Left cardiac atrium (tissue), 4 donors: Measurements from ENCODE around the gene STRAP. TPM values are rescaled to one million over a fixed set of nuclear protein-coding genes. Genes with fewer than 3 reads are reported as not detected.

Source experiments
- ATAC-seq, 2 donors: fragments of 200-7000 bp; cut with Tn5 transposase; one replicate each; pipeline ENCODE4 v1.9.1; 2020; ENCODE audit warnings: mild to moderate bottlenecking in 2 of 2, moderate library complexity in 2 of 2
- DNase-seq: peaks from one replicate; pipeline ENCODE4 v3.0.0-alpha.2; 2020
- intact Hi-C, 2 donors: fragments of 100-400 bp; cut with DNase I; formaldehyde crosslinking; loops; one replicate each; pipeline versions ENCODE4 v1.14.1 to v1.15.1; 2022 to 2023
- long read RNA-seq: library from polyadenylated mRNA; unstranded; transcript quantifications from one replicate; pipeline ENCODE4 v2.0.0, GENCODE V29; 2021
- total RNA-seq, 2 donors: library from RNA; stranded (reverse); fragmentation: NEBNext Ultra II Directional; extraction: Animal tissue kit (Norgen Biotek cat#: 25700); gene quantifications; one replicate each; pipeline ENCODE4 v1.2.1, GENCODE V29; 2021
- donor health status: DM: no; HTN: yes; CAD: no.
- donor health status: DM: no; HTN: yes; CAD: no; lungs with severe emphysema.
- donor health status: DM: yes; HTN: yes; CAD: no.
- donor health status: Dilated cardiomyopathy.

The STRAP gene, protein sequence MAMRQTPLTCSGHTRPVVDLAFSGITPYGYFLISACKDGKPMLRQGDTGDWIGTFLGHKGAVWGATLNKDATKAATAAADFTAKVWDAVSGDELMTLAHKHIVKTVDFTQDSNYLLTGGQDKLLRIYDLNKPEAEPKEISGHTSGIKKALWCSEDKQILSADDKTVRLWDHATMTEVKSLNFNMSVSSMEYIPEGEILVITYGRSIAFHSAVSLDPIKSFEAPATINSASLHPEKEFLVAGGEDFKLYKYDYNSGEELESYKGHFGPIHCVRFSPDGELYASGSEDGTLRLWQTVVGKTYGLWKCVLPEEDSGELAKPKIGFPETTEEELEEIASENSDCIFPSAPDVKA
- total RNA-seq, result 100 to 1,000 TPM in 1 of 2 donors, 10 to 100 TPM in 1; 96.4 to 128 TPM
- long read RNA-seq, transcript STRAP-206 (9 exons, 1,698 nt), result minor isoform, 56 of 468 reads
- long read RNA-seq, transcript STRAP-202 (10 exons, 1,866 nt), result major isoform, 399 of 468 reads
- long read RNA-seq, partial matches to known transcripts, result 2 of 468 reads
- long read RNA-seq, other reads (novel, unspliced or antisense), result 11 of 468 reads

DNA sequence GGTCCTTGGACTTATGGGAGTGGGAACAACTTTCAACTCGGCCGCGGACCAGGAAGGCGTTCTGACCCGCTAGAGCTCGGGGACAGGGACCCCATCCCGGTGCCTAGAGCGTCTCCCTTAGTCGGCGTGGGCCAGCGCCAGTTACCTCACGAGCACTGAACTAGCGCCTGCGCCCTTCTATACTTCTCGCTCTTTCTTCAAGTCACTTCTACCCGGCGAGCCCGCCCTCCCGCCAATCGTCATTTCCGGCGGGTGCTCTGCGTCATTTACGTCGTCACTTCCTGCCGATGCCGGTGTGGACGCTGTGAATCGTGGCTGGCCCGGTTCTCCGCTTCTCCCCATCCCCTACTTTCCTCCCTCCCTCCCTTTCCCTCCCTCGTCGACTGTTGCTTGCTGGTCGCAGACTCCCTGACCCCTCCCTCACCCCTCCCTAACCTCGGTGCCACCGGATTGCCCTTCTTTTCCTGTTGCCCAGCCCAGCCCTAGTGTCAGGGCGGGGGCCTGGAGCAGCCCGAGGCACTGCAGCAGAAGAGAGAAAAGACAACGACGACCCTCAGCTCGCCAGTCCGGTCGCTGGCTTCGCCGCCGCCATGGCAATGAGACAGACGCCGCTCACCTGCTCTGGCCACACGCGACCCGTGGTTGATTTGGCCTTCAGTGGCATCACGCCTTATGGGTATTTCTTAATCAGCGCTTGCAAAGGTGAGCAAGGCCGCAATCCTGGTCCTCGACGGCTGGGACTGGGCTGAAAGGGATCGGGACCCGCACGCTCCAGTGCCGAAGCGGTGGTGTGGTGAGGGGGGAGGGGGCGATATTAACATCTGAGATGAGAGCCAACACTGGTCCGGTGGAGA, at the start of gene STRAP:
Gene STRAP (plus strand): TSS at position 270 of the 854 bp plus-strand sequence. CDS start 321 bp downstream, at position 591.
- intact Hi-C loops, result no loop called here
- ATAC-seq (peak; percentile 97 to 98), DNase-seq (peak; percentile 96)

DNA sequence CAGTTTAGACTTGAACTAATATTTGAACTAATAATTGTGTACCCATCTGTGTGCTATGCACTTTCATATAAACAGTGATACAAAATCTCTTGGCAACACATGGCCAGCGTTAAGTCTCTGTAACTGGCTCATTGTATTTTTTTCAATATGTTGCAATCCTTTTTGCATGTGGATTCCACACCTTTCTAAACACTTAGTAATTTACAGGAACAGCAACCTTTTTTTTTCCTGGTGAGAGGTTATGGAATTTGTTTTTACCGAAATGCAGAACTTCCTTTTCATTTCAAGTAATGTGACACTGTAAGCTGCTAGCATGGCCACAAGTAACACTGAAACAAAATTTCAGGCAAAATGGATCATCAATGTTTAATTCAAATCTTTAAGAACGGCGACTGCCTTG, 47.6 kb upstream of the STRAP start:
- ATAC-seq (no peak), DNase-seq (no peak)
- intact Hi-C loops, result no loop called here

DNA sequence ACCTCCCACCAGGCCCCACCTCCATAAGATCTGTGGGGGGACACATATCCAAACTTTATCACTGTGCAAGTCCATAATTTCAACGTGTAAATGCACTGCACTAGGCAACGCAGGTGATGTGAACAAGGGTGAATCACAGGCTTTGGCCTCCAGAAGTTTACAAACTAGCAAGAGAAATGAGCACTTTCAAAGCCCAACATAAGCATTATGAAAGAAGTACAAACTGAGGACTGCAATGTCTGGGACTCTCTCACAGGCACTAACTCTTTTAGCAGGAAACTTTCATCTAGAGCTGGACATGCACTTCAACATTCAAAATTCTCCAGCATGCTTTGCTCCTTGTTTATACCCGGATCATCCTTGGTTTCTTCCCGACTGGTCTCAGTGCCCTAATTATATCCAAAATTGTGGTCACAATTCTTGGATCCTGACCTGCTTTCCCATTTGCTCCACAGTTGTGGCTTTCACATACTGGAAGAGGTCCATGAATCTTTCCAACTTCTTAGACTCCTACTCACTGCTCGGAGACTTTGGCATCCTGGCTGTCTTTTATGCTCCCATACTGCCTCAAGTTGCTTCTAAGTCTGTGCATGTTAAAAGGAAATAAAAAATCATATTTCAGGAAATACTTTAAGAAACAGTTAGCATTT, 44.9 kb upstream of the STRAP start:
- intact Hi-C loops, result no loop called here
- DNase-seq (no peak), ATAC-seq (peak; percentile 78 to 89)

DNA sequence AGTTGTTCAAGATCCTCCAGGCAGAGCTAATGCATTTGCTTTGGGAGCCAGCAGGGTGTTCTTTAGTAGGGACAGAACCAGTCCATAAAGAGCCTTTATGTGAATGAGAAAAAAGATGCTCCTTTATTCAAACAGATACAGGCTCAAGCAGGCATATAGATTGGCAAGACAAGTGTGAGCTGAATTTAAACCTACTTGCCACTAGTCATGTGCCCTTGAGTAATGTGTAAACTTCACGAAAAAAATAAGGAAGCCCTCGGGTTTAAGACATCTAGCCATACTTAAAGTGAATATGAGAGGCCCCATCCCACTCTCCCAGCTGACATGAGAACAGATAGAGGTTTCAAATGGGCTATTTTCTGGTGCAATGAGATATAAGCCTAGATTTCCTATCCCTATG, 43.1 kb upstream of the STRAP start:
- intact Hi-C loops, result no loop called here
- ATAC-seq, result no peak

DNA sequence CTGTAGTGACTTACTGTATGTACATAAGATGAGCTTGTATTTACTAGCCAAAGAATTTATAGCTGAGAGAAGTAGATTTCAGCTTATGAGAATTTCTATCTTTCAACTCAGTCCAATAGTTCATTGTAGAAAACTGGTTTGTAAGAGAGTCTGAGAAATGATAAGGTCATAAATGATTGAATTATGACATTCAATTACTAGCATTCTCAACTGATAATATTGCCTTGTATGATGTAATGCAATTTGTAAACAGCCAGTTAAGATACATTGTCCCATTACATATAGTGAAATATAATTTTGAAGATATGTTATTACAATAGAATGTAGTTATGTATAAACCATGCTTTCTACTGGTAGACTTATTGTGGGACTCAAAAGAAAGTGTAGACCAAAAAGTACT, 42.5 kb upstream of the STRAP start:
- ATAC-seq (no peak), DNase-seq (no peak)
- intact Hi-C loops, result no loop called here

More for the DNA sequence above, 43.1 kb upstream of the STRAP start:
- no peak for DNase-seq

DNA sequence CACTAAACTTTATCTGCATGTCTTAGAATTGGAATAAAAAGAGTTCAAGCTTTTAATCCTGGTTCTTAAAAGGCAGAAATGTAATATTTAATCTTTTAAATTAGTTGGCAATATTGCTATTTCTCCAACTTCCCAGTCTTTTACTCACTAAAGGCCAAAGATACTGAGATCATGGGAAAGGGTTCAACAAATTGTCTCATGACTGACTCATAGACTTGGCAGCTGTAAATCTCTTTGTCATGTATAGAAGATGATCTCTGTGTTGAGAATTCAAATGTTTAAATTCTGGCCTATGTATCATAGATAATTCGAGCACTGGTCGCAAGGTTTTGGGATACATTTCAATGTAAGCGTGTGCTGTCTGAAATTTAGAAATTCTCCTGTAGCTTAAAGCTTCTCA, 40.1 kb upstream of the STRAP start:
- DNase-seq (no peak), ATAC-seq (peak in 1 of 2 donors; percentile 67)
- intact Hi-C loops, result no loop called here

DNA sequence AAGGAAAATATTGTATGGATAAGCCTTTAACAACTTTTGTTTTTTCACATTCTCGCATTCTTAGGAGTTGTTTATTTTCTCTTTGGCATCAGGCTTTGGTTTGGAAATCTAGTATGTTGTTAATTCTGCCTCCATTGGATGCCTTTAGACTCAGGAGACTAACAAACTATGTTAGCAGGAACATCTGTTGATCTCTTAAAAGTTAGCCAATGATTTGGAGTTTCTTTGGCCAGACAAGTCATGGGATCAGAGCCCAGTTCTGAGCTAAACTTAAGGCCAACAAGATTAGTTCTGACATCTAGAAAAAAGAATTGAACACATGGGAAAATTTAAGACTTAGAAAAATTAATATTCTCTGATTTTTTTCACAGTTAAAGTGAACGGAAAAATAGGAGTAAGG, 35.3 kb upstream of the STRAP start:
- DNase-seq, result no peak
- ATAC-seq, result peak; percentile 85 to 93
- intact Hi-C loops, result no loop called here

DNA sequence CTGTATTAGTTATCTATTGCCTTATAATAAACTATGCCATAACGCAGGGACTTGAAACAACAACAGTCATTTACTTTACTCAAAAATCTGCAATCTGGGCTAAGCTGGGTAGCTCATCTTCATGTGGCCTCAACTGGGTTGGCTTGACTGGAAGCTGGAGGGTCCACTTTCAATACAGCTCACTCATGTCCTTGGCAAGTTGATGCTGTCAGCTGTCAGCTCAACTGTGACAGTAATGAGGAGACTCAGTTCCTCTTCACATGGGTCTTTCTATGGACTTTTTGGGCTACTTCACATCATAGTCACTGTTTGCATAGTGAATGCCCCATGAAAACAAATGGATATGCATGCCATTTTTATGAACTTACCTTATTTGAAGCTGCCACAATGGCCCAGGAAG, 33.6 kb upstream of the STRAP start:
- ATAC-seq (no peak), DNase-seq (no peak)
- intact Hi-C loops, result no loop called here

DNA sequence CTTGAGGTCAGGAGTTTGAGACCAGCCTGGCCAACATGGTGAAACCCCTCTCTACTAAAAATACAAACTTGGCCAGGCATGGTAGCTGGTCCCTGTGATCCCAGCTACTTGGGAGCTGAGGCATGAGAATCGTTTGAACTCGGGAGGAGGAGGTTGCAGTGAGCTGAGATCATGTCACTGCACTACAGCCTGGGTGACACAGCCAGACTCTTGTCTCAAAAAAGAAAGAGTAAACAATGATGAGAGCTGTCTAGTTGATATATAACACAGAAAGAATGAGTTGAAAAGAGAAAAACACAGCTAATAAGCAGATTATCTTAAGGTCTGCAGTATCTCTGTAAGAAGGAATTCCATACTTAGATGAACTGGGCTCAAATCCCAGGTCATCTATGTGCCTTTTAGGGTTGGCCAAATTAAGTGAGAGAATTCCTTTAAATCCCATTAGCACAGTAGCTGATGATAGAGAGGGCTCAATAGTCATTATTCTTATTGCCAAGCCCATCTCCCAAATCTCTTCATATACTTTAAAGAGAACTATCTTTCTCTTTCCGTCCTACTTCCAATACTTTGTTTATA, 31.1 kb upstream of the STRAP start:
- intact Hi-C loops, result no loop called here
- DNase-seq (no peak), ATAC-seq (no peak)

DNA sequence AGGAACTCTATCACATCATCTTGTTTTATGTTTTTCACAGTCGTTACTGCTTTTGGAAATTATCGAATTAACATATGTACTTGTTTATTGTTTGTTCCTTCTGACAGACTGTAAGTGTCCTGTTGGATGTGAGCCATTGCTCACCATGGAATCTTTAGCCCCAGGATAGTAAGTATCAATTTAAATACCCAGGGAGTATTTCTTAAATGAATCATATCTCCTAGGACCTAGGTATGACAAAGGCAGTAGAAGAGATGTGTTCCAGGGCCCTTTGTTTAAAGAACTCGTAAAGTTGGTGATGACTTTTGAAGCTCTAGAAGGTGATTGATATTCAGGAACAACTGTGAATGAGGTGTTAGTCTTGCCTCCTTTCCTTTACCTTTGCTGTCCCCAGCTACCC, 30.3 kb upstream of the STRAP start:
- DNase-seq, result no peak
- intact Hi-C loops, result no loop called here
- no peak for ATAC-seq

DNA sequence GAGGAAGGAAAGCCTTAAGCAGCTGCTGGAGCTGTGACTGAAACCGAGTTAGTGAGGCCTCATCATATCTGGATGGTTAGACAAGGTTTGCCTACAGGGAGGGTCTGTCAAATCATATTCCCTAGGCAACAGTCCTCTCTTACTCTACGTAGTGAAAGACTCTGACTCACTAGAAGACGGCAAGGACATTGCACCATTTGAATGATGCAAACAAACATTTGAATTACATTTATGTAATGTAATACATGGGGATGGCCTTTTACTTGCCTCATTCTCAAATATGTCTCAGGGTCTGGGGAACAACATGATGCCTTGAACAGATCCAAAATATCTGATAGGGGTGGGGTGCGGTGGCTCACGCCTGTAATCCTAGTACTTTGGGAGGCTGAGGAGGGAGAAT, 29.8 kb upstream of the STRAP start:
- intact Hi-C loops, result no loop called here
- DNase-seq (no peak), ATAC-seq (peak in 1 of 2 donors; percentile 9)

DNA sequence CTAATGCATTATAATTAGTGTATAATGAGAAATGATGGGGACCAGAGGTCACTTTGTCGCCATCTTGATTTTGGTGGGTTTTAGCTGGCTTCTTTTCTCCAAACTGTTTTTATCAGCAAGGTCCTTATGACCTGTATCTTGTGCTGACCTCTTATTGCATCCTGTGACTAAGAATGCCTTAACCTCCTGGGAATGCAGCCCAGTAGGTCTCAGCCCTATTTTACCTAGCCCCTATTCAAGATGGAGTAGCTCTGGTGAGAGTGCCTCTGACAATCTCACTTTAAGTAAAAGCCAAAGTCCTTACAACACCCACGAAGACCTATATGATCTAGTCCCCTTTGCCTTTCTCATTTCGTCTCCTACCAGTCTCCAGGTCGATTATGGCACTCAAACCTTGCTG, 28.3 kb upstream of the STRAP start:
- DNase-seq (no peak), ATAC-seq (no peak)
- intact Hi-C loops, result loop anchor here in 1 of 2 donors (2.0 kb wide), 1 partner anchor 263 kb away; no protein-coding TSS in a partner anchor

DNA sequence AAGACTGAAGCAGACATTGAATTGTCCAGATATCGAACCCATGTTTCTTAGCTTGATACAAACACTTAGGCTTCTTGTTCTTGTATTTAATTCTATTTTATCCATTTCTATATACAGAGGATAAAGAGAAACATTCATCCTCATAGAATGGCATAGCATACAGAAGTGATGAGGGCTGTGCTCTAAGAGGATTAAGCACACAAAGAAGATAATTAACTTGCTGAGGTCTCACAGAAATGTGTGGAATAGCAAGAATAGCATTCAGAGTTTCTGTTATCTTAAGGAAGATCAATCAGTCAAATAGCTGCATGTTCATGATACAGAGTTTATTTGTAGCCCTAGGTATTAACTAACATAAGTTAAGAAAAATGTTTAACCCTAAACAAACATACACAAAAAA, 27.3 kb upstream of the STRAP start:
- ATAC-seq (no peak), DNase-seq (no peak)
- intact Hi-C loops, result loop anchor here (2.0 to 5.0 kb wide), 3 partner anchors 63 to 318 kb away; no protein-coding TSS in a partner anchor

DNA sequence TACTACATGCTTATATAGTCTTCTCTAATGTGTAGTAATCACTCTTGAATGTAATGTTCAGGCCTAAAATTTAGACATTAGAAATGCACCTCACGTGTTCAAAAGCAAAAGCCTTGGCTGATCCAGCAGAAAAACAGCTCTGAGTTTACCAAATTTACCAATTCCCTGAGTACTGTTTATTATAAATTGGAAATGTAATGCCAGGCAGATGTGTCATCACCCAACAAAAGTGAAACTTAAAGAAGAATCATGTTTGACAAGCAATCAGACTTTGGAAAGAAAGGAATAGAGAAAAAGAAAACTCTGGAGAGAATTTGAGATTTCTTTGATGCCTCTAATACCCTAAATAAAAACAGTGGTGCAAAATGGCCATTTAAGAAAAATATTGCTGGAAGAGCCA, 26.5 kb upstream of the STRAP start:
- ATAC-seq (no peak), DNase-seq (no peak)
- intact Hi-C loops, result loop anchor here (1.0 to 5.0 kb wide), 4 partner anchors 63 to 318 kb away; no protein-coding TSS in a partner anchor

DNA sequence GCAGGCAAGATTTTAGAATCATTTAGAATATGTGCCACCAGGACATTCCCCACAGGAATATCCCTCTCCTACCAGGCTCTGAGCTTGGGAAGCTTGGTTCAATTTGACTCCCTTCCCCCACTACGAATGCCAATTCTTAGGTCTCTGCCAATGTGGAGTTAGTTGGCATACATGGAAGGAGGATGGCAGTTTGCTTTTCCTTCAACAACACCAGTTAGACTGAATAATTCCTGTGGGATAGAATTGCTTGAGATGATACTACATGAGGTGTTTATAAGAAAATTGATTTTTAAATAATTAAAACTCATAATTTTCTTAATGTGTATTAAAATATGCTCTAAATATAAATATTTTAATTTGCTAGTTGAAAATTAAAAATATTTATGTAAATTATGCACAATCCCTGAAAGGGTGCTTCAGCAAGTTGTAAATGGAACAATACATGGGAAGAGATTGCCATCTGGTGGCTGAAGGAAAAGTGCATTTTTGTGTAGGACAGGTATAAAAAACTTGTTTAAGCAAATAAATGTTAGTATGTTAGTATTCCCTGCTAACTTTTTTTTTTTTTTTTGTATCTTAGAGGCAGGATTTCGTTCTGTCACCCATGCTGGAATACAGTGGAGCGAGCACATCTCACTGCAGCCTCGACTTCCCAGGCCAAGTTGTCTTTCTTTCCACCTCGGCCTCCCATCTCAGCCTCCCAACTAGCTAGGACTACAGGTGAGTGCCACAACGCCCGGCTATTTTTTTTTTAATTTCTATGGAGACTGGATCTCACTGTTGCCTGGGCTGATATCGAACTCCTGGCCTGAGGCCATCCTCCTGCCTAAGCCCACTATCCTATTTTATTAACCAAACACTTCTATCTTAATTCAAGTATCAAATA, 25.8 kb upstream of the STRAP start:
- peak; percentile 70 to 75 for ATAC-seq

DNA sequence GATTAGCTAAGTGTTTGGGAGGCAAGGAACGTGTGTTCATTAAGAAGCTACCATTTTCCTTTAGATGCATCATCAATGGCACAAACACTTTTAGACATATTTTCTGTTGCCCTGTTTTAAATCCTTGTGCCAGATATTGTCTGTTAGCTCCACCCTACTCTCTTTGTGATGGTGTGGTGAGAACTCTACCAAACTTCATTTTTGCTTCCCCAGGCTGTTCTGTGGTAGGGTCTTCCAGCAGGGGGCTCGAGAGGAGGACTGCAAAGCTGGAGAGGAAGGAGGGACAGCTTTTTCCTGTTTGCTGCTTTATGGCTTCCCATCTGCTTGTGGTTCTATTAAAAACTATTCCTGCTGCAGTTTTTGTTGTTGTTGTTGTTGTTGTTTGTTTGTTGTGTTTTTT, 23.8 kb upstream of the STRAP start:
- DNase-seq, result no peak
- intact Hi-C loops, result loop anchor here in 1 of 2 donors (5.0 kb wide), 2 partner anchors 66 to 321 kb away; no protein-coding TSS in a partner anchor
- ATAC-seq, result no peak

More for the DNA sequence above, 25.8 kb upstream of the STRAP start:
- intact Hi-C loops, result loop anchor here in 1 of 2 donors (1.0 to 5.0 kb wide), 3 partner anchors 64 to 319 kb away; no protein-coding TSS in a partner anchor
- no peak for DNase-seq

DNA sequence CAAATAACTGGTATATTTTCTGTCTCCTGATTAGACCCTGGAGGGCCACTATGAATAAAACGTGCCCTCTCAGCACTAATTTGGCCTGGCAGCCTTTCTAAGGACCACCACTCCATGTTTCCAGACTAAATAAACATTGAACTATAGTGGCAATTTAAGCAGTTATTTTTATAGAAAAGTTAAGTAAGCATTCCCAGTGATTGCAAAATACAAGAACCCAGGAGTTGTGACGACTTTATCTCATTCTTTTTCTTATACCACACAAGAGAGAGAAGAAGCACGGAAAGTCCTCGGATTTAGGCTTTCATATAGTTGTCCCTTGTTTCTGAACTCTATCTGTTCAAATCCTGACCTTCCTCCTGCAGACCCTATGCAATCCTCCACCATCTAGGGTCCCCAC, 23.1 kb upstream of the STRAP start:
- ATAC-seq (no peak), DNase-seq (no peak)
- intact Hi-C loops, result loop anchor here in 1 of 2 donors (5.0 kb wide), 2 partner anchors 67 to 322 kb away; no protein-coding TSS in a partner anchor

DNA sequence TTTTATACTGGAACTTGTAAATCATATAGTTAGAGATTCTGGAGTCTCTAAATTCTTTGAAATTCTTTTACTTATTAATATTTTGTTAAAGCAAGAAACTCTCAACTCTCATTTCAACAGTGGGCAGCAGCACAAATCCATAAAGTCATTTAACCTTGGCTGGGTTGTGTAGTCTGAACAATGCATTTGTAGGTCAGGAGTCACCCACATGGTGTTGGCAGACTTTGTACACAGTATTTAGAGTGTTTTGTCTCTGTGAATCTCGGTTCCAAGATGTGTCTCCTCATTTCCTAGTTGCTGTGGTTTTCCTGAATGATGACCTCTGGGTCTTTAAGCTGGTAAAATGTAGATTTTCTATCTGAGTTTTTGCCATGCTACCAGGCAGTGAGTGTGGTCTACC, 20.8 kb upstream of the STRAP start:
- ATAC-seq (no peak), DNase-seq (no peak)
- intact Hi-C loops, result loop anchor here in 1 of 2 donors (5.0 kb wide), 1 partner anchor 584 kb away; no protein-coding TSS in a partner anchor
